Spinal cord (tissue), 10 donors: ENCODE results near the gene NECTIN3. TPM values are rescaled to one million over a fixed set of nuclear protein-coding genes. Genes with fewer than 3 reads are reported as not detected.

ENCODE experiments used
- DNase-seq, 6 donors: peaks; one replicate each; pipeline versions ENCODE4 v3.0.0 to v3.0.0-alpha.2; 2013 to 2015; ENCODE audit warnings: low spot score in 6 of 6, low read depth in 4 of 6
- H3K27ac ChIP-seq: one replicate; pipeline ENCODE4 v1.5.1; 2013; ENCODE audit warnings: low read depth, low read length, control low read depth
- H3K27me3 ChIP-seq: one replicate; pipeline ENCODE4 v1.6.1; 2013; ENCODE audit warnings: low read length; ENCODE audit not compliant: control insufficient read depth, insufficient read depth
- H3K36me3 ChIP-seq: one replicate; pipeline ENCODE4 v1.6.1; 2013; ENCODE audit warnings: low read length; ENCODE audit not compliant: control insufficient read depth, insufficient read depth
- H3K4me1 ChIP-seq: one replicate; pipeline ENCODE4 v1.6.1; 2013; ENCODE audit warnings: low read length; ENCODE audit not compliant: control insufficient read depth, insufficient read depth
- H3K4me3 ChIP-seq: one replicate; pipeline ENCODE4 v1.5.1; 2013; ENCODE audit warnings: low read depth, low read length, control low read depth
- H3K9me3 ChIP-seq: one replicate; pipeline ENCODE4 v1.6.1; 2013; ENCODE audit warnings: low read length; ENCODE audit not compliant: control insufficient read depth, insufficient read depth
- WGBS: methylation state at CpG from one replicate; pipeline ENCODE4 v1.1.5; 2013; ENCODE audit warnings: missing lambda C conversion rate; ENCODE audit not compliant: insufficient coverage; 5-methylcytosine and 5-hydroxymethylcytosine counted together
- long read RNA-seq, 4 donors: transcript quantifications; one replicate each; lab custom pipeline, GENCODE V29; 2026
- polyA plus RNA-seq, 2 donors: library from polyadenylated mRNA; unstranded; fragments of 120-200 nt; gene quantifications; one replicate each; pipeline ENCODE4 v1.2.1, GENCODE V29; 2013; ENCODE audit not compliant: insufficient read length in 2 of 2
- total RNA-seq, 2 donors: library from RNA; depleted of rRNA in 1 of 2; stranded (reverse); fragments of 120-200 nt in 1 of 2; fragments of >200 nt in 1 of 2; gene quantifications; one replicate each; pipeline versions ENCODE4 v1.2.3 to v1.2.4, GENCODE V29; 2013 to 2014
- donor health status: healthy.

NECTIN3 gene, protein sequence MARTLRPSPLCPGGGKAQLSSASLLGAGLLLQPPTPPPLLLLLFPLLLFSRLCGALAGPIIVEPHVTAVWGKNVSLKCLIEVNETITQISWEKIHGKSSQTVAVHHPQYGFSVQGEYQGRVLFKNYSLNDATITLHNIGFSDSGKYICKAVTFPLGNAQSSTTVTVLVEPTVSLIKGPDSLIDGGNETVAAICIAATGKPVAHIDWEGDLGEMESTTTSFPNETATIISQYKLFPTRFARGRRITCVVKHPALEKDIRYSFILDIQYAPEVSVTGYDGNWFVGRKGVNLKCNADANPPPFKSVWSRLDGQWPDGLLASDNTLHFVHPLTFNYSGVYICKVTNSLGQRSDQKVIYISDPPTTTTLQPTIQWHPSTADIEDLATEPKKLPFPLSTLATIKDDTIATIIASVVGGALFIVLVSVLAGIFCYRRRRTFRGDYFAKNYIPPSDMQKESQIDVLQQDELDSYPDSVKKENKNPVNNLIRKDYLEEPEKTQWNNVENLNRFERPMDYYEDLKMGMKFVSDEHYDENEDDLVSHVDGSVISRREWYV
- 10 to 100 TPM; 53.5 to 76.5 TPM for total RNA-seq
- 10 to 100 TPM; 24.8 to 44.7 TPM for polyA plus RNA-seq
- long read RNA-seq, donor 1, partial matches to known transcripts, result 0 of 3 reads
- long read RNA-seq, donor 1, other reads (novel, unspliced or antisense), result 0 of 3 reads
- long read RNA-seq, donor 2, partial matches to known transcripts, result 0 of 2 reads
- long read RNA-seq, donor 2, other reads (novel, unspliced or antisense), result 0 of 2 reads
- long read RNA-seq, donor 3, partial matches to known transcripts, result 0 of 4 reads
- long read RNA-seq, donor 3, other reads (novel, unspliced or antisense), result 0 of 4 reads
- long read RNA-seq, donor 4, transcript NECTIN3-206 (6 exons, 3,664 nt), result major isoform, 37 of 64 reads
- long read RNA-seq, donor 4, partial matches to known transcripts, result 27 of 64 reads
- long read RNA-seq, donor 4, other reads (novel, unspliced or antisense), result 0 of 64 reads

GRCh38 chr3:111071257-111072030 lies at the start of gene NECTIN3:
Gene NECTIN3 (plus strand): TSS chr3:111071816. CDS start chr3:111072018, 202 bp downstream.
- Histone ChIP-seq H3K27ac (peak within 1 kb of the TSS; percentile 96), H3K36me3 (no peaks in the 10 kb centered on the region)

GRCh38 chr3:111027868-111028267 lies 43.7 kb upstream of the NECTIN3 start:
- no peak overlapping the region for H3K4me3 ChIP-seq
- H3K27me3 ChIP-seq, result no peaks in the 10 kb centered on the region
- DNase-seq, result no peak
- H3K27ac ChIP-seq, result no peak overlapping the region
- WGBS, result no CpG with 5 or more reads among the region's 1 CpG
- no peaks in the 10 kb centered on the region for H3K9me3 ChIP-seq
- no peaks in the 10 kb centered on the region for H3K4me1 ChIP-seq
- no peaks in the 10 kb centered on the region for H3K36me3 ChIP-seq

More at GRCh38 chr3:111071257-111072030, at the start of gene NECTIN3:
- Histone ChIP-seq H3K4me3 (peak within 1 kb of the TSS; percentile 90), H3K4me1 (peaks cover 10% of the 10 kb centered on the region), H3K9me3 (no peaks in the 10 kb centered on the region), H3K27me3 (no peaks in the 10 kb centered on the region)
- under 1% methylated on average over 55 of the region's 79 CpGs for WGBS
- peak; percentile 86 to 98 (median 92) for DNase-seq

DNA sequence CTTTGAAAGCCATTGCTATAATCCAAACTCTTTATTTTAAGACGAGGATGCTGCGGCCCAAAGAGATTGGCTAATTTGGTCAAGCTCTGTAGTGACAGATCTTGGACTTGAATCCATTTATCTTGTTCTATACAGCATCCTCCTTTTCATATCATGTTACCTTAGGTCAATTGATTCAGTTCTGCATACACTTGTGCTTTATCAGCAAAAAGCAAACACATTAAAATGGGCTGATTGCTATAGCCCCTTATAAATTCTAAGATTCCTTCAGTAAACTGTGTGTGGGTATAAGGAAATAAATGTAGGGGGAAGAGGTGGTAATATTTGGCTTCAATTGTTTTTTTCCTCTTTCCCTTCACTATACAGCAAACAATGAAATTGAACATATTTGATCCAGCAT lies 40.1 kb upstream of the NECTIN3 start:
- Histone ChIP-seq H3K27ac (no peak overlapping the region), H3K4me1 (no peaks in the 10 kb centered on the region)

DNA sequence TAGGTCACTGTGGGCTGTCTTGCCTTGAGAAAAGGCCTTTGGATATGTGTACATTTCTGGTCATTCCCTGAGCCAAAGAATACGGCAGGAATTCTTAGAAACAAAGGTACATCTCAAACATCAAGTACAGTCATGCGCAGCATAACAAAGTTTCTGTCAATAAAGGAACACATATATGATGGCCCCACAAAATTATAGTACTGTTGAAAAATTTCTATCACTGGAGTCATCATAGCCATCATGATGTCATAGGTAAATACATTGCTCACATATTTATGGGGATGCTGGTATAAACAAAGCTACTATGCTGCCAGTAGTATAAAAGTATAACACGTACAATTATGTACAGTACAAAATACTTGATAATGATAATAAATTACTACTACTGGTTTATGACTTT lies 38.9 kb upstream of the NECTIN3 start:
- H3K27me3 ChIP-seq, result no peaks in the 10 kb centered on the region
- H3K36me3 ChIP-seq, result no peaks in the 10 kb centered on the region
- no peak overlapping the region for H3K4me3 ChIP-seq
- WGBS, result no CpG with 5 or more reads among the region's 3 CpGs
- H3K4me1 ChIP-seq, result no peaks in the 10 kb centered on the region
- no peak for DNase-seq
- no peaks in the 10 kb centered on the region for H3K9me3 ChIP-seq
- H3K27ac ChIP-seq, result no peak overlapping the region

More for the DNA sequence above, 40.1 kb upstream of the NECTIN3 start:
- no CpG with 5 or more reads among the region's 2 CpGs for WGBS
- Histone ChIP-seq H3K9me3 (no peaks in the 10 kb centered on the region), H3K27me3 (no peaks in the 10 kb centered on the region), H3K4me3 (no peak overlapping the region), H3K36me3 (no peaks in the 10 kb centered on the region)
- no peak for DNase-seq

GRCh38 chr3:111033470-111034050 lies 38.1 kb upstream of the NECTIN3 start:
- no peaks in the 10 kb centered on the region for H3K4me1 ChIP-seq
- WGBS, result no CpG with 5 or more reads among the region's 1 CpG
- no peak overlapping the region for H3K4me3 ChIP-seq
- peaks cover 2% of the 10 kb centered on the region for H3K9me3 ChIP-seq
- no peaks in the 10 kb centered on the region for H3K36me3 ChIP-seq
- H3K27ac ChIP-seq, result no peak overlapping the region
- DNase-seq, result no peak
- no peaks in the 10 kb centered on the region for H3K27me3 ChIP-seq

GRCh38 chr3:111035316-111035715 lies 36.3 kb upstream of the NECTIN3 start:
- Histone ChIP-seq H3K27ac (no peak overlapping the region), H3K27me3 (no peaks in the 10 kb centered on the region), H3K4me1 (no peaks in the 10 kb centered on the region), H3K9me3 (peaks cover 4% of the 10 kb centered on the region), H3K36me3 (no peaks in the 10 kb centered on the region), H3K4me3 (no peak overlapping the region)
- WGBS, result 58% methylated on average over 2 of the region's 2 CpGs
- no peak for DNase-seq

- no peak for DNase-seq
- no peaks in the 10 kb centered on the region for H3K27me3 ChIP-seq
- H3K9me3 ChIP-seq, result peaks cover 4% of the 10 kb centered on the region
- H3K27ac ChIP-seq, result no peak overlapping the region
- WGBS, result 90% methylated on average over 2 of the region's 2 CpGs
- H3K4me3 ChIP-seq, result no peak overlapping the region
- H3K4me1 ChIP-seq, result no peaks in the 10 kb centered on the region
- no peaks in the 10 kb centered on the region for H3K36me3 ChIP-seq
These were observed 35.7 kb upstream of the NECTIN3 start for GRCh38 chr3:111035902-111036301.

GRCh38 chr3:111040959-111041358 lies 30.7 kb upstream of the NECTIN3 start:
- no peak overlapping the region for H3K27ac ChIP-seq
- DNase-seq, result no peak
- no CpG with 5 or more reads among the region's 2 CpGs for WGBS
- H3K4me1 ChIP-seq, result no peaks in the 10 kb centered on the region
- no peaks in the 10 kb centered on the region for H3K27me3 ChIP-seq
- H3K4me3 ChIP-seq, result no peak overlapping the region
- H3K36me3 ChIP-seq, result no peaks in the 10 kb centered on the region
- H3K9me3 ChIP-seq, result peaks cover 4% of the 10 kb centered on the region

GRCh38 chr3:111045564-111045963 lies 26.1 kb upstream of the NECTIN3 start:
- Histone ChIP-seq H3K27me3 (no peaks in the 10 kb centered on the region), H3K36me3 (no peaks in the 10 kb centered on the region), H3K9me3 (no peaks in the 10 kb centered on the region), H3K27ac (no peak overlapping the region), H3K4me3 (no peak overlapping the region), H3K4me1 (no peaks in the 10 kb centered on the region)
- no peak for DNase-seq
- 89% methylated on average over 5 of the region's 6 CpGs for WGBS
